TTC549 (cell line): Measurements from ENCODE around the gene ZNF536.
"Not testable (repeated sequence)": the region's sequence is repeated elsewhere in the genome, so short reads cannot be mapped to it uniquely, and the experiment has no call there.

Experiments used
- FAIRE-seq: peaks from 2 replicates; lab custom pipeline; 2012; peaks lifted over from hg19 to GRCh38; lab: Jason Lieb, UNC

Gene ZNF536

DNA sequence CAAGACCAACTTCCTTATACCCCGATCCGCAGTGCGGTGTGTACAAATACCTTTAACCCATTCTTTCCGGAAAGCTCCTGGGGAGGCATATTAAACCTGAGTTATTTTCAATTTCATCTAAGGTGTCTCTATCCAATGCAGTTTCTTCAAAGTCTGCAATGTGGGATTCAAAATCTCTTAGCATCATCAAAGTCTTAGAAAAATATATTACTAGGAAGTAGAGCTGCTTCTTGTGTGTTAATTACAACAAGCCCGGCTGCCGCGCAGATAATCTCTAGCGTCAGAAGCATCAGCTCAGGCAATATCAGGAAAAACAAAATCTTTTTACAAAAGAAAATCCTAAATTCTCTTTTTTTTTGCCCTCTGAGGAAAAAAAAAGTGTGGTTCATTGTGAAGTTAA lies 48.1 kb downstream of the ZNF536 start:
- FAIRE-seq, result no peak

GRCh38 chr19:30420881-30421280 lies 48.7 kb downstream of the ZNF536 start:
- FAIRE-seq, result no peak

DNA sequence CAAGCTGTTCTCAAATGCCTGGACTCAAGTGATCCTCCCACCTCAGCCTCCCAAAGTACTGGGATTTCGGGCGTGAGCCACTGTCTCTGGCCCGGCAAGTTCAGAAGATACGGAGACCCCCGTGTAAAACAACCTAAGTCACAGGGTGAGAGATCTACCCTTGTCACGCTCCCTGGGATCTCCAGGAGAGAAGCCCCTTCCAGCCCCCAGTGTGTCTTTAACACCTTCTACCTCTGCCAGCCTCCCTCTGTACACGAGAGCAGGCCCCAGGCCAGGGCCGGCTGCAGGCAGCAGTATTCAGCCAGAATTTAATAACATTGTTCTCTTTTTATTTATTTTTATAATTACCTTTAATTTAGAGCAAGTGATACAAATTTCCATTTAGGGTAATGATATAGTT lies 49.4 kb downstream of the ZNF536 start:
- FAIRE-seq, result no peak

GRCh38 chr19:30423481-30423880 lies 51.3 kb downstream of the ZNF536 start:
- no peak for FAIRE-seq

- no peak for FAIRE-seq
Observed at GRCh38 chr19:30425885-30426838, 54.0 kb downstream of the ZNF536 start.

- FAIRE-seq, result no peak
Observed at GRCh38 chr19:30426864-30427263, 54.7 kb downstream of the ZNF536 start.

GRCh38 chr19:30428092-30428680 lies 56.0 kb downstream of the ZNF536 start:
- no peak for FAIRE-seq

- no peak for FAIRE-seq
Observed at GRCh38 chr19:30428844-30429243, 56.7 kb downstream of the ZNF536 start.

DNA sequence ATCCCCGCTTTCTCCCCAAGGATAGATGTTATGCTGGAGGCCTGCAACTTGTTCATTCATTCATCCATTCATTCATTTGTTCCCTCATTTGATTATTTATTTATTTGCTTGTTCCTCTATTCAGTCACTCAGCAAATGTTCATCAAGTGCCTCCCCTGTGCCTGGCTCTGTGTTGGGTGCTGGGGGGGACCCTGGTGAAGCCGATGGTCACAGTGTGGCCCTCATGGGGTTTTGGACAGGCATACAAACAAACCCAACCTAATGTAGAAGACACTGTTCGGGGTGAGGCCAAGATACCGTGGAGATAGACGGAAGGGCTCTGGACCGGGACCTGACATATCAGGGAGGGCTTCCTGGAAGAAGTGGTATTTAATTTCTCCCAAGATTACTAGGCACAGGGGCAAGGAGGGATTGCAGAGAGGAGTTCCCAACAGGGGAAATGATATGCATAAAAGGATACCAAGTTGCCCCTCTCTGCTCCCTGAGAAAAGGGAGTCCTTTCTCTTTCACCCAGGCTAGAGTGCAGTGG lies 58.1 kb downstream of the ZNF536 start:
- no peak for FAIRE-seq

DNA sequence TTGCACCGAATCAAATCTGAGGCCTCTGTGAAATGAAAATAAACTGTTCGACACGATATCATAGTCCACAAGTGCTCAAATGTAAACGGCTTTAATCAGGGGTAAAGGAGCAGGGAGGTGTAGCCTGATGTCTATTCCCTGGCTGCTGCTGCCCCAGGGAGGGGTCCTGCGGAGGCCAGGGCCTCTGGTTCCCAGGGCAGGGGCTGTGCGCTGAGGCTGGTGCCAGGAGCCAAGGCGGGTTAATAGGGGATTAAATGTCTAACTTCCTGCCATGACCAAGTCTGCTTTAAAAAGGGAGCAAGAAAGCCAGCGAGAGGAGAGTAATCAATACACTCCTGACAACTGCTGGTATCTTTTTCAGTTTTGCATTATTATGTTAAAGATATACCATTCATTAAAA lies 59.4 kb downstream of the ZNF536 start:
- no peak for FAIRE-seq

DNA sequence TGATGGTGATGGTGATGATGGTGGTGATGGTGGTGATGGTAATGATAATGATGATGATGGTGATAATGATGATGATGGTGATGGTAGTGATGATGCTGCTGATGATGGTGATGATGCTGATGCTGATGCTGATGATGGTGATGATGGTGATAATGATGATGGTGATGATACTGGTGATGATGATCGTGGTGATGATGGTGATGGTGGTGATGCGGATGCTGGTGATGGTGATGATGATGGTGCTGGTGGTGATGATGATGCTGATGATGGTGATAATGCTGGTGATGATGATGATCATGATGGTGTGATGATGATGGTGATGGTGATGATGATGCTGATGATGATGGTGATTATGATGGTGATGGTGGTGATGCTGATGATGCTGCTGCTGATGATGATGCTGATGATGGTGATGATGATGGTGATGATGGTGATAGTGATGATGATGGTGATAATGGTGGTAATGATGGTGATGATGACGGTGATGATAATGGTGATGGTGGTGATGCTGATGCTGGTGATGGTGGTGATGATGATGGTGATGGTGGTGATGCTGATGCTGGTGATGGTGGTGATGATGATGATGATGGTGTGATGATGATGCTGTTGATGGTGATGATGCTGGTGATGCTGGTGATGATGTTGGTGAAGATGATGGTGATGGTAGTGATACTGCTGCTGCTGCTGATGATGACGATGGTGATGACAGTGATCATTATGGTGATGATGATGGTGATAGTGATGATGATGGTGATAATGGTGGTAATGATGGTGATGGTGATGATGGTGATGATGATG lies 62.8 kb downstream of the ZNF536 start:
- no peak for FAIRE-seq

DNA sequence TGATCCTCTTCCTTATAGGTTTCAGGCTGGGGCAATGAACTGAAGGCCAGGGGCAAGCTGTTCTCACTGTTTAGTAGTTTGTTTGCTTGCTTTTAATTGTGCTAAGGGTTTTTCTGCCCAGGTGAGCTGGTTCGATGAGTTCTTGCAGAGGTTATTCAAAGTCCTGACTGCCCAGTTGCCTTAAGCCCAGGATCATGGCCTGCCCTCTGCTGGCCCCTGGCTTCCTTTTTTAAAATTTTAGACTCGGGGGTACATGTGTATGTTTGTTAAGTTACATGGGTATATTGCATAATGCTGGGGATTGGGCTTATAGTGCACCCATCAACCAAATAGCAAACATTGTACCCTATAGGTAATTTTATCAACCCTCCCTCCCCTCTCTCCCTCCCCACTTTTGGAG lies 65.7 kb downstream of the ZNF536 start:
- no peak for FAIRE-seq

GRCh38 chr19:30439310-30439709 lies 67.1 kb downstream of the ZNF536 start:
- FAIRE-seq, result no peak

DNA sequence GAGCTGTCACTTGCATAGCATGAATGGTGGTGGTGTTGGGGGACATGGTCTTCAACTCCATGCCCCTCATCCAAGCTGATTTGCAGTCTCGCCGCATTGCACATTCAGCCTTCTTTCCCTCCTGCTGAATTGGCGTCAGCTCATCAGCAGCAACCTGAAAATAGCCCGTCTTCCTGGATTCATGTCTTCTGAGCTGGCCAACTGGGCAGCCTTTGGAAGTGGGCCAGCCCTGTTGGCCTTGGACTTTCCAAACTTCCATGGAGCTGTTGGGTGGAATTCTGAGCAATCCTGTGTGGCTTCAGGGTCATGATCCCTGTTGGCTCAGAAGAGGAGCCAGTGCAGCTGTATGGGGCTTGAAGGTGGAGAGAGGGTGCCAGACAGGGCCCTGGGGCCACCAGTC lies 68.8 kb downstream of the ZNF536 start:
- FAIRE-seq, result no peak

GRCh38 chr19:30442674-30443073 lies 70.5 kb downstream of the ZNF536 start:
- no peak for FAIRE-seq

DNA sequence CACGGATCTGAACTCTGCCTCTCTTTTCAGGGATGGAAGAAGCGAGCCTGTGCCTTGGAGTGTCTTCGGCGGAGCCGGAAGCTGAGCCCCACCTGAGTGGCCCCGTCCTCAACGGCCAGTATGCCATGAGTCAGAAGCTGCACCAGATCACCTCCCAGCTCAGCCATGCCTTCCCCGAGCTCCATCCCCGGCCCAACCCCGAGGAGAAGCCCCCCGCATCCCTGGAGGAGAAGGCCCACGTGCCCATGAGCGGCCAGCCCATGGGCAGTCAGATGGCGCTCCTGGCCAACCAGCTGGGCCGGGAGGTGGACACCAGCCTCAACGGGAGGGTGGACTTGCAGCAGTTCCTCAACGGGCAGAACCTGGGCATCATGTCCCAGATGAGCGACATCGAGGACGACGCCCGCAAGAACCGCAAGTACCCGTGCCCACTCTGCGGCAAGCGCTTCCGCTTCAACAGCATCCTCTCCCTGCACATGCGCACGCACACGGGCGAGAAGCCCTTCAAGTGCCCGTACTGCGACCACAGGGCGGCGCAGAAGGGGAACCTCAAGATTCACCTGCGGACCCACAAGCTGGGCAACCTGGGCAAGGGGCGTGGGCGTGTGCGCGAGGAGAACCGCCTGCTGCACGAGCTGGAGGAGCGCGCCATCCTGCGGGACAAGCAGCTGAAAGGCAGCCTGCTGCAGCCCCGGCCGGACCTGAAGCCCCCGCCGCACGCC lies 71.5 kb downstream of the ZNF536 start:
- no peak for FAIRE-seq

DNA sequence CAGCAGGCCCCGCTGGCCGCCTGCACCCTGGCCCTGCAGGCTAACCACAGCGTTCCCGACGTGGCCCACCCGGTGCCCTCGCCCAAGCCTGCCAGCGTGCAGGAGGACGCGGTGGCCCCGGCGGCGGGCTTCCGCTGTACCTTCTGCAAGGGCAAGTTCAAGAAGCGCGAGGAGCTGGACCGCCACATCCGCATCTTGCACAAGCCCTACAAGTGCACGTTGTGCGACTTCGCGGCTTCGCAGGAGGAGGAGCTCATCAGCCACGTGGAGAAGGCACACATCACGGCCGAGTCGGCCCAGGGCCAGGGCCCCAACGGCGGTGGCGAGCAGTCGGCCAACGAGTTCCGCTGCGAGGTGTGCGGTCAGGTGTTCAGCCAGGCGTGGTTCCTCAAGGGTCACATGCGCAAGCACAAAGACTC lies 72.1 kb downstream of the ZNF536 start:
- no peak for FAIRE-seq

DNA sequence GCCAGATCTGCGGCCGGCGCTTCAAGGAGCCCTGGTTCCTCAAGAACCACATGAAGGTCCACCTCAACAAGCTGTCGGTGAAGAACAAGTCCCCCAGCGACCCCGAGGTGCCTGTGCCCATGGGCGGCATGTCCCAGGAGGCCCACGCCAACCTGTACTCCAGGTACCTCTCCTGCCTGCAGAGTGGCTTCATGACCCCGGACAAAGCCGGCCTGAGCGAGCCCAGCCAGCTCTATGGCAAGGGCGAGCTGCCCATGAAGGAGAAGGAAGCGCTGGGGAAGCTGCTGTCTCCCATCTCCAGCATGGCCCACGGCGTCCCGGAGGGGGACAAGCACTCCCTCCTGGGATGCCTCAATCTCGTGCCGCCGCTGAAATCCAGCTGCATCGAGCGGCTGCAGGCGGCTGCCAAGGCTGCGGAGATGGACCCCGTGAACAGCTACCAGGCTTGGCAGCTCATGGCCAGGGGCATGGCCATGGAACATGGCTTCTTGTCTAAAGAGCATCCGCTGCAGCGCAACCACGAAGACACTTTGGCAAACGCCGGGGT lies 72.6 kb downstream of the ZNF536 start:
- no peak for FAIRE-seq

- FAIRE-seq, result no peak
Observed at GRCh38 chr19:30445385-30445784, 73.2 kb downstream of the ZNF536 start.

DNA sequence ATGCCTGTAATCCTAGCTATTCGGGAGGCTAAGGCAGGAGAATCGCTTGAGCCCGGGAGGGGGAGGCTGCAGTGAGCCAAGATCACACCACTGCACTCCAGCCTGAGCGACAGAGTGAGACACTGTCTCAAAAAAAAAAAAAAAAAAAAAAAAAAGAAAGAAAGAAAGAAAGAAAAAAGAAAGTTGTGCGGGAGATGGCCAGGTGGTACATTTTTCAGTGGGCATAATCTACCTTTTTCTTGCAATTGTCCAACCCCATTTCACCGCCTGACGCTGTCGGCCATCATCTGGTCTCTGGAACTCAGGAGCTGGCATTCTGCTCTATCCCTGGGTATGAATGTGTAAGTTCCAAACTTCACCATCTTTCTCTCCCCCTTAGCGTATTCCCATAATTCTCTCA lies 73.9 kb downstream of the ZNF536 start:
- FAIRE-seq, result not testable (repeated sequence)

DNA sequence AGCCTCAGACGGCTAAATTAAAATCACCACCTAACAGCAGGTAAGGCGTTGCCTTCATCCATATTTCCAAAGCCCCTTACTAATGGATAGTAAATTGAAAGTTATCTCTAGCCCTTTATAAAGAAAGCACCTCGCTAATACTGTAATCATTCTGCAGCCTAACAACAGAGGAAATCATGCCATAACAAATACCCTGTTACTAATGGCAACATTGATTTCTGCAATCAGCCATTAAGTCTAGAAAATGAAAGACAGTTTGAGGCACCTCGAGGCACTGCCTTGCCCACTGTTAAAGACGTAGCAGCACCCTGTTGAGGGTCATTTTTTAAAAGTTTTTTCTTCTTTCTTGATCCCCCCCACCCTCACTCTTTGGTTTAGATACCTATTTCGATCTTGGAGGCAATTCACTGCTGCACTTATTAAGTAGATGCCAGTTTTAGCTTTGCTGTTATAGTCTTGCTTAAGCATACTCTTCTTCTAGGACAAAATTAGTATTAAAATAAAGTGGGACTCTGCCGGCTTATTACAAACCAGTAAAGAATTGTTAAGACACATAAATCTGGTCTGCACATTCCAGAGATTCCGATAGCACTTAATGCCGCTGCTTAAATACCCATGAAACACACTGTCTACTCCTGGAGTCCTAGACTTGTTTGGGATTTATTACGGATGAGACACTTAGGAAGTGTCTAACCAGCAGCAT lies 74.8 kb downstream of the ZNF536 start:
- no peak for FAIRE-seq
